Frontal cortex (tissue), 4 donors: ENCODE results near the gene CIB4. TPM values are rescaled to one million over a fixed set of nuclear protein-coding genes. Genes with fewer than 3 reads are reported as not detected.

Experiments used
- DNase-seq, 2 donors: peaks; one replicate each; pipeline ENCODE4 v3.0.0; 2012; ENCODE audit warnings: low spot score in 2 of 2
- FAIRE-seq: peaks from 2 replicates; lab custom pipeline; 2012; peaks lifted over from hg19 to GRCh38; lab: Jason Lieb, UNC
- small RNA-seq: library from RNA; depleted of rRNA; stranded (forward); fragments of <200 nt; gene quantifications from one replicate; pipeline ENCODE3, GENCODE V24; 2014
- total RNA-seq: library from RNA; depleted of rRNA; stranded (reverse); fragments of >200 nt; gene quantifications from one replicate; pipeline ENCODE4 v1.2.3, GENCODE V29; 2014
- donor health status: control.
- donor health status: control.
- donor health status: control.

The CIB4 gene
- total RNA-seq, 1 donor from 2014 or later, result not detected

DNA sequence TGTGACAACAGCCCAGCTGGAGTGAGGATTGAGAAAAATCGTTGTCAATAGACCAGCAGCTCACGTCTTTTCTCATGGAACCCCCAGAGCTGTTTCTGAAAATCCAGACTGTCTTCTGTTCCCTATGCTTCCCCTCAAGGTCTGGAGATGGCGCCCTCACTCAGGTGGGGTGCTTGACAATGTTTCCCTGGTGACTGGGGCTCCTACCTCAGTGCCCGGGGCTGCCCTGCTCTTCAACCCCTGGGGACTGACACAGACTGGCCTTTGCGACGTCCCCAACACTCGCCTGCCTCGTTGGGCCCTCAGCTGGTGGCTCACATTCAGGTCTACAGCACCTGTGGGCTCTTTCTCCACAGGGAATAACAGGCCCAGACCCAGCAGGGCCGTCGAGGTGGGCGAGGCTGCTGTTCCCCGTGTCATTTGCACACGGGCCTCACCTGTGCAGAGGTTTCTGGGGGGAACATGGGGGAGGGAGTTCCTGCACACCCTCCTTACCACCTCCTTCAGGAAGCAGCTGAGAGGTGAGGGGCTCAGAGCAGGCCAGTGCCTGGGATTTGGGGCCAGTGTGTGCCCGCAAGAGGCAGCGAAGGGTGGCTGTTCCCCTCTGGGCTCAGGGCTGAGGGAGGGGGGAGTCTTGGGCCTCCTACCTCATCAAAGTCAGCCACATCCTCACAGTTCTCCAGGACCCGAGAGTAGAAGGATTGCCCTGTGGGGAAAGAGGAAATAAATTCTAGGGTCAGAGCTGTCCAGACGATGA lies 103.9 kb downstream of the CIB4 start:
- FAIRE-seq (no peak), DNase-seq (no peak)

DNA sequence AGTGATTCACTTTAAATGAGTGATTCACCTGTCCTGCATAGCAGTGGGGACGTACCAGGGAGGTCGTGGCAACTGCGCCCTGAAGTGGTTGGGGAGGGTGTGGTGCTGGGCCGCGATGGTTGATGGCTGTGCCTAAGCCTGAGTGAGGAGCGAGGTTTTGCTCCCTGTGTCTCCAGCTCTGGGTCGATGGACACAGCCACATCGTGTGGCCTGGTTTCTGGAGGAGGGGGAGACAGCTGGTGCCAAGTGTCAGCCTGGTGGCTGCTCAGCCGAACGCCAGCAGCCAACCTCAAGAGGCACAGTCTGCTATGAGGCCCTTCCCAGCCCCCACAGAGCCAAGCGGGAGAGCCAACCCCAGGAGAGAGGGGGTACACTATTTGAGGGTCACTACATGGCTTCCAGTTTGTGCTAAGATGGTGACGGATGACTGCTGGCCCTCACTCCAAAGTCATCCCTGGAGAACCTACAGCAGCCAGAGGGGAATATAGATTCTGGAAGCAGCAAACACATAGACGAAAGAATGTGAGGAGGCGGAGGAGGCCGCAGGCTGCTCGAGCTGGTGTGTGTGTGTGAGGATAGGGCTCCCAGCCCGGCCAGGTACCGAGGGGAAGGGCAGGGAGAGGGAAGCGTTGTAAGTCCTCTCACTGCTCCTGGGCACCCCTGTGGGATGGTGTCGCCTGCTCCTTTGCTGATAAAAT lies 104.6 kb downstream of the CIB4 start:
- FAIRE-seq, result no peak
- no peak for DNase-seq

DNA sequence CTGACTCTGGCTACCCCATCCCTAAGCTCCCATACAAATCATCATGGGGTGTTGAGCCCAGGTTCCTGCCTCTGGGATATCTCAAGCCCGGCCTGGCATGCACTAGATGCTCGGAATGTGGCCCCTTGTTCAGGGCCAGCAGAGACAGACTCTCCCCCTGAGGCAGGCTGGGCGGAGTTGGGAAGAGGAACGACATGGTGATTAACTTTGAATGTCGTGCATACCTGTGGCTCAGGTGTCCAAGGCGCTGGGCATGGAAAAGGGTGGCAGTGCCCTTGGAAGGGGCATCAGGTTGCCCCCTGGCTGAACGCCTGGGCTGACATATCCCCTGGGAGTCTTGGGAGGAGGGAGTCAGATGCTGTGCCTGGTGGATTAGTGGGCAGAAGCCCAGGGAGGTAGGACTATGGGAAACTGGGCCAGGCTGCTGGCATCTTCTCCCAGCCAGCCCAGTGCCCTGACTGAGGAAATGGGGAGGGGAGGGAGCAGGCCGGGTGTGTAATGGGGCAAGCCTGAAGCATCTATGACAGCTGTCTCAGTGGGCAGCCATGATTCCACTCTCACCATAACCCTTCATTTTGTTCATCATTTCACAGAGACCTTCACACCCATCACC lies 105.4 kb downstream of the CIB4 start:
- DNase-seq, result no peak
- no peak for FAIRE-seq

DNA sequence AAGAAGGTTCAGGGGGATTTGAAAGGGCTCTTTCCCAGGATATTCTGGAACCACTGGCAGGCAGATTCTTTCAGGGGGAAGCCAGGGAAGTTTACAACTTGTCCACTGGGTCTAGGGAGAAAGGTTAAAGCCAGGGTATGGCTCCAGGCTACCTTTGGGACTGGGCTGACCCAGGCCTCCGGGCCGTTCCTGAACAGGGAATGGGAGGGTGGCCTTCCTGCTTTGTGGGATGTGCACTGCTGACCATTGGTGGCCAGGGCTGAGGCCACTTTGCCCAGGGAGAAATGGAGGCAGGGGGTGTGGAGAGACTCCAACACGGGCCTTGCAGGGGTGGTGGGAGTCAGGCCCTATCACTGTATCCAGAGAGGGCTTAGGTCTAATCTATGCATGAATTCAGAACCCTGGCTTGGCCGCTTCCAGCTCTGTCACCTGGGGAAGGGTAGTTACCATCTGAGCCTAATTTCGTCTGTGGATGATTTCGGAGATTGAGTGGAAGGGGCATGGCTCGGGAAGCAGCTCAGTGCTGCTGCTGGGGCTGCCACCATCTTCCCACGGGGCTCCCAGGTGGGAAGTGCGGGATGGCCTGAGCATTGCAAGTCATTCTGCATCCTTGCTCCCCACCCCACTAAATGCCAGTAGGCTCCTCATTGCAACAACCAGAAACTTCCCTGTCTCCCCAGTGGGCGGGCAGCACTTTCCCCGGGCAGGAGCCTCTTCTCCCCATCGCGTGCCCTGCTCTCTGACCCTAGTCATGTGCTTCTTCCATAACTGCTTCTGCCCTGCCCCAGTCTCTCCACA lies 106.1 kb downstream of the CIB4 start:
- FAIRE-seq, result no peak
- DNase-seq, result no peak

DNA sequence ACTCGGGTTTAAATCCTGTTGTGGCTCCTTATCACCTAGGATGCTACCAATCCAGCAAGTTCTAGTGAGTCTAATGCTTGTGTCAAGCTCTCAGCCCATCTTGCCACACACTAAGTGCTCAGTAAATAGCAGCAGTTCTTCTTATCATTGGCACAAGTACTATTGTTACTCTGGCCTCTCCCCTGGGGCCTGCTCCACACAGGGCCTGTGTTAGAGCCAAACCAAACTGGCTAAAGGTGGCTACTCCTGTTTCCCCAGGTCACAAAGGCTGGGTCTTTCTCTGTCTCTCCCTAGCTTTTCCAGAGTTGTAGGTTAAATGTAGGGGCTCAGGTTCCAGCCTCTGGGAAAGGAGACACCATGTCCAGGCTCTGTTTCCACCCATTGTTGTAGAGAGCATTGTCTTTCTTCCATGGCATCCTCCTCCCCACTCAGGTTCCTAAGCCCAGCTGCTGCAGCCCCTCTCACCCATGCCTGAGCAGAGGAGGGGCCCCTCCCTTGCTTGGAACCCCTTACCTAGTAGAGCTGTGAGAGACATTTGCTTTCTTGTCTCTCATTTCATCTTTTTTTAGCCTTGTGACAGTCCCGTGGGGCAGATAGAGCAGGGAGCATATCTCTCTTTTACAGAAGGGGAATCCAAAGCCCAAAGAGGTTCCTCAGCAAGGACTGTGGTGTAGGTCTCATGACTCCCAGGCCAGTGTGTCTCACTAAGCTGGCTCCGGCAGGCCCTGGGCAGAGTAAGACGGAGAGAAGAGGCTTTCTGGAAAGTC lies 106.9 kb downstream of the CIB4 start:
- no peak for FAIRE-seq
- no peak for DNase-seq

DNA sequence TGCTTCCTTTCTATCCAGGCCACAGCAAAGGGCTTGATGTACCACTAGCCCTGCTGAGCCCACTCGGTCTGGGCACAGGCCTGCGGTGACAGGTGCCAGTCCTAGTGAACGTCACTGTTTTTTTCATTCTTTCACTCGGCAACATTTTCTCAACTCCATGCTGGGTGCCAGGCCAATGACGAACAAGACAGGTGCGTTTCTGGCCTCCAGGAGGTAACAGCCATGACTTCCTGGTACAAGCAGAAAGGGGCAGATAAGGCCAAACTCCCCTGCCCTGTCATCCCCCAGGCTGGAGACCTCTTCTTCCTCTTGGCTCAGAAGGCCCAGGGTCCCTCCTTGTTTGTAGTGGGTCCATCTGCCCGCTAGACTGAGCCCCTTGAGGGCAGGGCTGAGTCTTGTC lies 107.5 kb downstream of the CIB4 start:
- no peak for FAIRE-seq
- DNase-seq, result no peak

DNA sequence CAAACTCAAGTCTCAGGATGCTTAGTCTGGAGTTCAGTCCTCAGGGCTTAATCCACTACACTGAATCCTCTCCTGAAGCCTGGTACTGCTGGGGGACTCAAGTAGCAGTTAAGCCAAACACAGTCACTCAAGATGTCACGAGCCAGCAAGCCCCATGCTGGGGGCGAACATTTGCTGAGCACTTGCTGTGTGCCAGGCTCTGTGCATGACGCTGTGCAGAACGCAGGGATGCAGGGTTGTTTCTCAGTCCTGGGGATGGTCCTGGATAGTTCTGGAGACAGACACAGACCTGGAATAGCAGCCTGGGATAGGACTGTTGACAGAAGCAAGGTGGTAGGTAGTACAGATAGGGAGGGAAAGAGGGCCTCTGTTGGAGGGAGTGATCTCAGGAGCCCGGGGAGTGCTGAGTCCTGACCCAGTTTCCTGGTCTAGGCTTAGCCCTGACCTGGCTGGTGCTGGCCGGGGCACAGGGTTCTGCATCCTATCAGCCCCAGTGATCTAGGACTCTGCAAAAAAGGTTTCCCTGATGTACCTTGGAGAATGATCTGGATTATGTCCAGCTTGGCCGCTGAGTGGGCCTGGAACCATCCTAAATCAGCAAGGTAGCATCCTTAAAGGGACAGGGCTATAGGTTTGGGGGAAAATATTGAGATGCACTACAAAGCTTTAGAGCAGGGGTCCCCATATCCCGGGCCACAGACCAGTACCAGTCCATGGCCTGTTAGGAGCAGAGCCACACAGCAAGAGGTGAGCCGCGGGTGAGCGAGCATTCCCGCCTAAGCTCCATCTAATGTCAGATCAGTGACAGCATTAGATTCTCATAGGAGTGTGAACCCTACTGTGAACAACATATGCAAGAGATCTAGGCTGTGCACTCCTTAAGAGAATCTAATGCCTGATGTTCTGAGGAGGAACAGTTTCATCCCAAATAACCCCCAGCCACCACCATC lies 108.6 kb downstream of the CIB4 start:
- FAIRE-seq (no peak), DNase-seq (no peak)

Small RNAs within 50 kb of the gene (small RNA-seq; reads per million reads assigned to genes)
- gene AC015977.1, result not detected

Other genes with a start within 250 kb of the CIB4 start
- gene DRC1, start 239.4 kb downstream of the CIB4 start, total RNA-seq, result 9.0 TPM
- gene OTOF, start 163.2 kb downstream of the CIB4 start, total RNA-seq, result 1.6 TPM
- gene KCNK3, start 51.4 kb upstream of the CIB4 start, total RNA-seq, result 4.1 TPM
- gene SLC35F6, start 122.9 kb upstream of the CIB4 start, total RNA-seq, result 17.5 TPM
- 1.2 TPM for gene CENPA, start 144.7 kb upstream of the CIB4 start, total RNA-seq
- 101 TPM for gene DPYSL5, start 206.8 kb upstream of the CIB4 start, total RNA-seq